ENCODE data around the gene PTPRK.

The PTPRK gene

GRCh38 chr6:128376952-128377503 lies 143.4 kb downstream of the PTPRK start:
- no peak for DNase-seq

- DNase-seq: no peak
Observed at GRCh38 chr6:128371136-128371535, 149.3 kb downstream of the PTPRK start.

- no peak for DNase-seq
Observed at GRCh38 chr6:128370072-128370471, 150.3 kb downstream of the PTPRK start.

- no peak for DNase-seq
Observed at GRCh38 chr6:128368213-128368944, 152.0 kb downstream of the PTPRK start.

GRCh38 chr6:128367437-128367836 lies 153.0 kb downstream of the PTPRK start:
- no peak for DNase-seq

- no peak for DNase-seq
Observed at GRCh38 chr6:128365520-128366160, 154.8 kb downstream of the PTPRK start.

- DNase-seq: no peak
Observed at GRCh38 chr6:128364766-128365519, 155.5 kb downstream of the PTPRK start.

- DNase-seq: no peak
Observed at GRCh38 chr6:128363020-128363813, 157.2 kb downstream of the PTPRK start.

- DNase-seq: no peak
Observed at GRCh38 chr6:128361378-128361777, 159.0 kb downstream of the PTPRK start.

- no peak for DNase-seq
Observed at GRCh38 chr6:128358244-128358776, 162.1 kb downstream of the PTPRK start.

- DNase-seq: no peak
Observed at GRCh38 chr6:128357392-128358130, 162.8 kb downstream of the PTPRK start.

- no peak for DNase-seq
Observed at GRCh38 chr6:128352366-128352765, 168.0 kb downstream of the PTPRK start.

GRCh38 chr6:128351255-128351514 lies 169.2 kb downstream of the PTPRK start:
- DNase-seq: no peak

- DNase-seq: no peak
Observed at GRCh38 chr6:128350416-128351254, 169.8 kb downstream of the PTPRK start.

GRCh38 chr6:128347123-128347522 lies 173.3 kb downstream of the PTPRK start:
- no peak for DNase-seq

- no peak for DNase-seq
Observed at GRCh38 chr6:128346569-128346968, 173.8 kb downstream of the PTPRK start.

- no peak for DNase-seq
Observed at GRCh38 chr6:128345278-128345677, 175.1 kb downstream of the PTPRK start.

GRCh38 chr6:128343706-128344105 lies 176.7 kb downstream of the PTPRK start:
- no peak for DNase-seq

GRCh38 chr6:128339635-128340450 lies 180.6 kb downstream of the PTPRK start:
- DNase-seq: no peak

- no peak for DNase-seq
Observed at GRCh38 chr6:128337619-128338018, 182.8 kb downstream of the PTPRK start.

Measured in NCI-H1417 treated with DMSO at 0.1 percent for 48 hours (cell line).